ENCODE results near the gene MTA2.

Gene MTA2

GRCh38 chr11:62553080-62553838 lies 48.4 kb downstream of the MTA2 start (continued):
- TF ChIP-seq PATZ1 (tag by site-specific recombination; IDR thresholded peaks at IDR 0.05): peak; percentile 76; the same call in 1 of the 2 replicates
- TF ChIP-seq PRDM1 (tag by site-specific recombination; IDR thresholded peaks at IDR 0.05): peak; percentile 83
- no peak for TF ChIP-seq EGR2 (tag by site-specific recombination; IDR thresholded peaks at IDR 0.05; ENCODE audit: low read depth)
- no peak for TF ChIP-seq ZNF24 (tag by site-specific recombination; IDR thresholded peaks at IDR 0.05)
- peak; percentile 94 for TF ChIP-seq ZNF10 (tag by site-specific recombination; IDR thresholded peaks at IDR 0.05)
- no peak for TF ChIP-seq ZNF514 (tag by site-specific recombination; IDR thresholded peaks at IDR 0.05)
- TF ChIP-seq SCRT2 (tag by site-specific recombination; IDR thresholded peaks at IDR 0.05): 0 out of 2 replicates have a peak, but pooled peaks have one; percentile 16
- TF ChIP-seq ZNF561 (tag by site-specific recombination; IDR thresholded peaks at IDR 0.05; ENCODE audit: borderline replicate concordance): no peak
- peak; percentile 19 for TF ChIP-seq ZBTB26 (tag by site-specific recombination; optimal IDR thresholded peaks at IDR 0.05)
- TF ChIP-seq WT1 (tag by site-specific recombination; IDR thresholded peaks at IDR 0.05): peak; percentile 61; the same call in 1 of the 2 replicates
- TF ChIP-seq ZFHX2 (tag by site-specific recombination; conservative IDR thresholded peaks at IDR 0.05): 0 out of 2 replicates have a peak, but pooled peaks have one; percentile 28
- peak; percentile 76 for TF ChIP-seq ZNF398 (tag by site-specific recombination; IDR thresholded peaks at IDR 0.05)
- TF ChIP-seq SP3 (tag by site-specific recombination; IDR thresholded peaks at IDR 0.05): peak; percentile 62
- peak; percentile 49; the same call in 1 of the 2 replicates for TF ChIP-seq ZEB2 (tag by site-specific recombination; IDR thresholded peaks at IDR 0.05)
- TF ChIP-seq ZNF791 (tag by site-specific recombination; IDR thresholded peaks at IDR 0.05): no peak
- TF ChIP-seq ZNF449 (tag by site-specific recombination; IDR thresholded peaks at IDR 0.05): no peak
- TF ChIP-seq ZNF202 (tag by site-specific recombination; IDR thresholded peaks at IDR 0.05; ENCODE audit: borderline replicate concordance): no peak
- no peak for TF ChIP-seq ZNF639 (tag by site-specific recombination; IDR thresholded peaks at IDR 0.05)
- TF ChIP-seq ZBTB11 (tag by site-specific recombination; conservative IDR thresholded peaks at IDR 0.05; ENCODE audit: low read depth): no peak
- no peak for TF ChIP-seq SALL2 (tag by site-specific recombination; IDR thresholded peaks at IDR 0.05; ENCODE audit: borderline replicate concordance)
- TF ChIP-seq ZNF513 (tag by site-specific recombination; IDR thresholded peaks at IDR 0.05): no peak
- peak; percentile 66 for TF ChIP-seq ZBTB48 (tag by site-specific recombination; IDR thresholded peaks at IDR 0.05)
- peak; percentile 53 for TF ChIP-seq ZNF600 (tag by site-specific recombination; IDR thresholded peaks at IDR 0.05)

Measured in HEK293 (cell line).